GM18858 (cell line): ENCODE measurements around the gene RTN4RL1.
"Not testable (repeated sequence)": the region's sequence is repeated elsewhere in the genome, so short reads cannot be mapped to it uniquely, and the experiment has no call there.

Source experiments
- ATAC-seq: cut with Tn5 transposase; IDR thresholded peaks from one replicate; pipeline ENCODE4 v1.9.1; 2021; ENCODE audit not compliant: unreplicated experiment

Gene RTN4RL1

DNA sequence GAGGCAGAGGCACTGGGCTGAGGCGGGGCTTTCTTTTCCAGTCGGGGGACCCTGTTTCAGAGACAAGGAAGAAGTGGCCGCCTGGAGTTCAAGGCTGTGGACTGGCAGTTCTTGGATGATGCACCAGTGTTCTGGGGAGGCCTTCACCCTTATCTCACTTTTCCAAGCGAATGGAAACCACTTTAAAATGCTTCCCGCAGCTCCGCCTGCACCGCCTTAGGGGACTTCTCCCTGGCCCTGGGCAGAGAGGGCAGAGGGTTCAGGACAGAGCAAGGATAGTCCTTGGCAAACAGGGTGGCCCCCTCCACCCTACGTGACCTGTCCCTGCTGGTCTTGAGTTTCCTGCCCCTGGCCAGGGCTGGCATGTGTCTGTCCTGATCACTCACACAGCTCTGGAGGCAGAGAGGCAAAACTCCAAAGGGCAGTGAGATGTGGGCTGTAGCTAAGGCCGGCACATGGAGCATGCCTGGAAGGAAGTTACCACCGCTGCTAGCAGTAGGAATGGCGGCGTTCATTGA, 20.6 kb downstream of the RTN4RL1 start:
- no peak for ATAC-seq

DNA sequence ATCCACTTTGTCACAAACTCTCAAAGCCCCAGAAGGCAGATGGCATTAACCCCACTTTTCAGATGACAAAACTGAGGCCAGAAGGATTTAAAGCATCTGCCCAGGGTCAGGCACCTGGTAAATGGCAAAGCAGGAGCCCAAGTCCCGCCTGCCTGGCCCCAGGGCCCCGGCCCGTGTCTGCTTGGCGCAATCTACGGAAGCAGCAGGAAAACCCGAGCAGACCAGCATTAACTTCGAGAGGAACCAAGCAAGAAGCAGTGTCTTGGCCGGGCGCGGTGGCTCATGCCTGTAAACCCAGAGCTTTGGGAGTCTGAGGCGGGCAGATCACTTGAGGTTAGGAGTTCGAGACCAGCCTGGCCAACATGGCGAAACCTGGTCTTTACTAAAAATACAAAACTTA, 21.6 kb downstream of the RTN4RL1 start:
- ATAC-seq, result no peak

DNA sequence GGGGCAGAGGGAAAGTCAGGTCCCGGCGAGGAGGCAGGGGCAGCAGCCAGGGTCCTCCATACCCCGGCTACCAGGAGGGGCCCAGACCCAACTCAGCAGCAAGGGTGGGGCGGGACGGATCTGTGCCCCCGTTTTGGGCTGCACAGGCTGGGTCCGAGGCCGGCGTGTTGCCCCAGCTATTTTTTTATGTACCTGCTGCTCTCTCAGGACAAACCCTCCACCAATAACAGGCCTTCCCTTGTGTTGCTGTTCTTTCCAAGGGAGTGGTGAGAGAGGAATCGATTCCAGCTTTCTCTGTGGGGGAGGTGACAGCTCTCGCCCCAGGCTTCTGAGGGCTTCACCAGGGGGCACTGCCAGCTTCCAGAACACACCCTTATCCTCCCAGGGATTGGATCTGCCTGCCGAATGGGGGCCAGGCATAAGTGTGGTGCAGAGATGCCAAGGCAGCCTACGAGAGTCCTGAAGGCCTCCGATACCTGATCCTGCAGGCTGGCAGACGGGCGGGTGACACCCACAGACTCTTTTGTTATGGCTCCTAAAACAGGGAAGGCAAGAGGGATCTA, 22.3 kb downstream of the RTN4RL1 start:
- no peak for ATAC-seq

DNA sequence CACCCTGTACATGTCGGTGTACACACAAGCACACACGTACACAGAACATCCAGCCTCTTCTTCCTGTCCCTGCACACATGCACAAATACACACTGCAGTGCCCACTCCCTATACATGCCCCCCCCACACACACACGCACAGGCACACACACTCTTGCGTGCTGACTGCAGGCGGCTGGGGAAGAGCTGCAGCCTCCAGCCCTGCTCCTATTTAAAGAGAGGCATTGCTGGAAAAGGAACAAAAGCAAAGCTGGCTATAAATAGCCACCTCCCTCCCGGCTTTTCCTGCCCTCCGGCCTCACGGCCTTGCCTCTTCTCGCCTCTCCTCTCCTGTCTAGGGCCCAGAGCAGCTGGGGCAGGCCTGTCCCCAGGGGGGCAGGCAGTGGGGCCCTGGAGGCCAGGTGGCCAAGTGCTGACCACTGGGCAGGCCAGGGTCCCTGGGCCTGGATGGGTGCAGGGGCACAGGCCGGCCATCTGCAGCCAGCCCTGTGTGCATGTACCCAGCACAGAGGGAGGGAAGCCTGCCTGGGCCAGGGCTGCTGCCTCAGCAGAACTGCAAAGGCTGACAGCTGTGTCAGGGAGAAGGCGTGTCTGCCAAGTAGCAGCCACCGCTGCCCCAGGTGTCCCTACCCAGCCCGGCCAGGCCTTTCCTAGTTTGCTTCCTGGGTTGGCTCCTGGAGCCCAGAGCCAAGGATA, 25.4 kb downstream of the RTN4RL1 start:
- ATAC-seq, result no peak

DNA sequence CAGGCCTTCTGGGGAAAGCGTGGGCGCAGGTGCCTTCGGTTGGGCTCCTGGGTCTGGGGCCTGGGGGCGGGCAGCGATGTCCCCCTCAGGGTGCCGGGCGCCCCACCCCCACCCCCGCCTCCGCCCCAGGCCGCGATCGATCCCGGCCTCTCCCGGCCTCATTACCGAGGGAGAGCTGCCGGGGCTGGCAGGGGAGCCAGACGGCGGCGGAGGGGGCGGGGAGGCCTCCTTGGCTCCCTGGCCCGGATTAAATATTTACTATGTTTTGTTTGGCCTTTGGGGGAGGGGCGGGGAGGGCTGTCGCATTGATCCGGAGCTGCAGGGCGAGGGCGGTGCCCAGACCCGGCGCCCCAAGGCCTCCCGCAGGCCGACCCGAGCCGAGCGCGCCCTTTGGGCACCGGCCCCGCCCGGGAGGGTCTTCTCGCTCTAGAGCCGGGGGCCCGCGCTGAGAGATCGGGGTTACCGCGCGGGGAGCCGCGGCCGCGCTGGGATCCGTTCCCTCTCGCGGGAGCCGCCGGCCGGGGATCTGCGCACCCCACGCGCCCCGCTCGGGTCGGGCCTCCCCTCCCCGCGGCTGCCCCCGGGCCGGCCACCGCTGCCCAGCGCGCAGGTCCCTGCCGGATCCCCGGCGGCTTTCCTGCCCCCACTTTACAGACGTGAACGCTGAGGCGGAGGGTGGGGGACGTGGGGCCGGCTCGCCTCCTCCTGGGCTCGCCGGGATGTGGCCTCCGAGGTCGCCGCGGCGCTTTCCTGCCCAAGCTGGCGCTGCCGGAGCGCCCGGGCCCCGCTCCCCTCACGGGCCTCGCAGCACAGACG, 27.0 kb downstream of the RTN4RL1 start:
- no peak for ATAC-seq

DNA sequence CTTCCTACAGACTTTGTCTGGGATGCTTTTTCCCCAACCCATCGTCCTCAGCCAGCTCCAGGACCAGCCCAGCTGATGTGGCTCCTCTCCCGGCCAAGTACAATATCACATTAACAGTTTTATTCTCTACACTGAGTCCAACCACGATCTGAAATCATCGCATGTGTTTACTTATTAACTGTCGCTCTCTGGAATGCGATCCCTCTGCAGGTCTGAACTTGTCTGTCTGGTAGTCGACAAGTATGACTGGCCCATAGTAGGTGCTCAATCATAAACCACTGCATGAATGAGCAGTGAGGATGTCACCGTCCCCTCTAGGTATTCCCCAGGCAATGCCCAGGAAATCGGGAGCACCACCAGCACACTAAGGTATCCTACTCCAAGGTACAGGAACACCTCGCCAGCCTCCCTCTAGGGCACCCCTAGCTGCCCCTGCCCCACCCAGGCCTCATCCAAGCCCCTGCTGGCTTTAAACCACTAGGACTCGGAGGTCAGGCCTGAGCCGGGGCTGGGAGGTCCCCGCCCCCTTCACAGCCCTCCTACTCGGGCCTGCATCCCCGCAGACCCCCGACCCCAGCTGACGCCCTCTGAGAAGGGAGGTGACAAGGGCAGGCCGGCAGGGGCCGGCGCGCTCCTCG, 27.7 kb downstream of the RTN4RL1 start:
- no peak for ATAC-seq

DNA sequence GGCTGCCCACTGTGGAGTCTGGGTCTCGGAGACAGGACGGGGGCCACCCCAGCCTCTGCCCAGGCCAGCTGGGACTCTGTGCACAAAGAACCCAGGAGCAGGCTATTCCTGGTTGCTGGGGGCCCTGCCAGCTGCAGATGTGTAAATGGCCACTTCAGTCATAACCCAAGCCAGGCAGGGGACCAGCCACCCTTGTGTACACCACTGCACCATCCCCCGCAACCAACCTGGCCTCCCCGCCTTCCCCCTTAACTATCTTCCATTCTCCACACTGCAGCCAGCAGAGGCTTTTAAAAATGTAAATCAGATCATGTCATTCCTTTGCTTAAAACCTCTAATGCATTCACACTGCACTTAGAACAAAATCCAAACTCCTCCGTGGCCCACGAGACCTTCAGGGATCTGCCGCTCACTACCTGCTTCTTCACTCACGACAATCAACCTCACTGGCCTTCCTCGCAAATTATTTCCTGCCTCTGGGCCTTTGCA, 28.3 kb downstream of the RTN4RL1 start:
- no peak for ATAC-seq

DNA sequence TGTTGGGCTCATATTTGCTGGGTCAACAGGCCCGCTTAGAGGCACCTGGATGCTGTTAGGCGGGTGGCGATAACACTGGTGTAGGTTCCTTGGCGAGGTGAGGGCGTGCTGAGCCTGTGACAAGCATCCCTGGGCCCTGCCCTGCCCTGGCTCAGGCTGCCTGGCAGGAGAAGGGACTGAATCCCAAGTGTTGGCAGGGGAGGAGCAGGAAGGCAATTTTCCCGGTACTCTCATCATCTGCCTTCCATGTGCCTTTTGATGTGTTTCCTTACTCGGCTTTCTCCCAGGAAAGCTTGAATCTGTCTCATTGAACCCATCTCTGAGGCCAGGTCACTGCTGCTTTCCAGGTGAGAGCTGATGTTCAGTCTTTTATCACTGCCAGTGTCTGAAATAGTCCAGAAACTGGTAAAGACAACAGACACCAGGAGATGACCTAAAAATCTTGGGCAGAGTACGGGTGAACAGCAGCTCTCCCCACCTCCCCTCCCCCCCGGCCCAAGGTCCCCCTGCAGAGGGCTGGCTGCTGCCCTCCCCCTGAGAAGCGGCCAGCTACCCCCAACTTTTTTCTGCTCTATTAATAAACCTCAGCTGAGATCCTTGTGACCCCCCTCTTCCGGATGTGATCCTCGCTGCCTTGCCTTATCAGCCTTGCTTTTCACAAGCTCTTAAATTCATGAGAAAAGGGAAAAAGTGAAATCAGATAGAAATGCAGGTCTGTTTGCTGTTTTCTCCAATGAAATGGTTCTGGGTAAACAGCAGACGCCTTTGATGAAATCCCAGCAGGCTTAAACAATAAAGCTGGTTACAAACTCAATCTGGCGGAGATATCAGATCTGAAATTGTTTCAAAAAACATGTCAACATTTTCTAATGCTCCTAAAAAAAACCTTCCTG, 29.0 kb downstream of the RTN4RL1 start:
- no peak for ATAC-seq

DNA sequence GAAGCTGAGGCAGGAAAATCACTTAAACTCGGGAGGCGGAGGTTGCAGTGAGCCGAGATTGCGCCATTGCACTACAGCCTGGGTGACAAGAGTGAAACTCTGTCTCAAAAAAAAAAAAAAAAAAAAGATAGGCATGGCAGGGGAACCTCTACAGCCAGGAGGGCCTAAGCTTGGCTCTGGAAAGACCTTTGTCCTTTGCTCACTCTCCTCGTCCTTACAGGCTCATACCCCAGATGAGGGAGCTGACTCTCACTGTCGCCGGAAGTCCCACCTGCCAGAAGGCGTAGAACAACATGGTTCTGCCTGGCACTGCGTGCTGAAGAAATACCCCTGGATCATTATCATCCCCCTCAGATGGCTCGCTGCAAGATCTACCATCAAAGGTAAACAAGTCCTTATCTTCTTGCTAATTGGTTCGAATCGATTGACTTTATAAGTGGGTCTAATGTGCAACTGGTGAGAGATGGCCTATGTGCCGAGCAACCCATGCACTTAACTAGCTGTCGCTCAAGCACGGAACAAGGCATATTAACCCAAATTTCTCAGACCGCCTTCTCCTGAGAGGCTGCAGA, 29.7 kb downstream of the RTN4RL1 start:
- no peak for ATAC-seq

DNA sequence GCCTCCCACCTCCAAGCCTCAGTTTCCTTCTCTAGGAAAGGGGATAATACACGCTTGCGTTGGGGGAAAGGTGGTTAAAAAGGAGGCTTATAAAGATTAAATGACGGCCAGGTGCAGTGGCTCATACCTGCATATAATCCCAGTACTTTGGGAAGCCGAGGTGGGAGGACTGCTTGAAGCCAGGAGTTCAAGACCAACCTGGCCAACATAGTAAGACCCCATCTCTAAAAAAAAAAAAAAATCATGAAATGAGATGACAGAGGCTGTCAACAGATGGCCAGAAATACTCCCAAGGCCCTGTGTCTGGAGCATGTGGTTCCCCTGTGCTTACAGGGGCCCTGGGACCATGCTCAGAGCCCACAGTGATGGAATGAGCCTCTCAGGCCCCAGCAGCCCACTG, 30.4 kb downstream of the RTN4RL1 start:
- ATAC-seq, result no peak

DNA sequence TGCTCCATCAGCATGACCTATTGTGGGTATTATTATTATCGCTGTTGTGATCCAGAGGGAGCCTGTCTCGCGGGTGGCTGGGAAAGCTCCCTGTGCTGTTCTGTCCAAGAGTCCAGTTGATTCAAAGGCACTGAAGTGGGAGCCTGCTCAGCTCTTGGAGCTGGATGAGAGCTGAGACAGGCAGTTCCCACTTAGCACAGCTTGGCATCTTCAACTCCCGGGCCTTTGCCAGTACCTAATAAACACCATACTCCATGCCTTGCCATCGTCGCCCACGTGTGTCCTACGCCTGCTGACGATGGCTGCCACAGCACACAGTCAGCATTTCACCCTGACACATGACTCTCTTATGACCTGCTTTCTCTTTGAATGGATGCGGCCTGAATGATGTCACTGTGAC, 32.6 kb downstream of the RTN4RL1 start:
- no peak for ATAC-seq

DNA sequence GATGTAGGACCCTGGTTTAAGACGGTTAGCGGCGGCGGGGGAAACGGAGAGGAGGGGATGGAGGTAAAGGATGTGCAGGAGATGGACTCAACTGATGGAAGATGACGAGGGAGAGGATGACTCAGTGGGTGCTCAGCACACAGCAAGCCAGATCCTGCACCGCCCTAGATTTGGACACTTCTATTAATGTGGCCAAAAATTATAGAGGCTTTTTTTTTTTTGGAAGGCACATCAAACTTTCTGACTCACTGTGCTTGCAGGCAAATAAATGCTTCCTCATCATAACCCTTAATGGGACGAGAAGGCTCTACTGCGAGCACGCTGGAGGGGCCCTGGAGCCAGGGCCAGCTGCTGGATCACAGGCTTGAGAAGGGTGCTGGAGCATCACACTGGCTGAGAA, 36.0 kb downstream of the RTN4RL1 start:
- ATAC-seq, result no peak

DNA sequence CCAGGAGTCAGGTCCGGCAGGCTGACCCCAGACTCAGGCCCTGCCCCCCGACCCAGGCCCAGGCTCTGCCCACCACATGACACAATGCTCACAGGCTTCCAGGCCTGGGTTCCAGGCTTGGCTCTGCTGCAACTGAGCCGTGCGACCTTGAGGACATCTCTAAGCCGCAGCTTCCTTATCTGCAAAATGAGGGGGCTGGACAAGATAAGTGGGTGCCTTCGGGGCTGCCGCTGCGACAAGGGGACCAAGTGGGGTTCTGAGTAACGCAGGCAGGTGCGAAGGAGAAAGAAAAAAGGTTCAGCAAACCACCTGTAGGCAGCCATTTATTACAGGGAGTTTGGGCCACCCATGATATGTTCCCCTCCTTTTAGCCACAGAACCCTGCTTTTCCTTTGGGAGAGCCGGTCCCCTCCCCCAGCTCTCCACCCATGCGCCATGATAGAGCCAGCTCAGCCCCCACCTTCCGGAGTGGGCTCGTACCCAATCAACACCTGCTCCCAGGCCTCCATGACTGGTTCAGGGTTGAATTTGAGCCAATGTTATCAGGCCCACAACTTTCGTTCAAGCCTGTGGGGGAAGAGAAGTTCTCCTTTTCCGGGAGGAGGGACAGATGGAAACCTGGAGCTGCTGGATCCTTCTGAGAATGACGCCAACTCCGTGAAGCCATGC, 38.2 kb downstream of the RTN4RL1 start:
- no peak for ATAC-seq

DNA sequence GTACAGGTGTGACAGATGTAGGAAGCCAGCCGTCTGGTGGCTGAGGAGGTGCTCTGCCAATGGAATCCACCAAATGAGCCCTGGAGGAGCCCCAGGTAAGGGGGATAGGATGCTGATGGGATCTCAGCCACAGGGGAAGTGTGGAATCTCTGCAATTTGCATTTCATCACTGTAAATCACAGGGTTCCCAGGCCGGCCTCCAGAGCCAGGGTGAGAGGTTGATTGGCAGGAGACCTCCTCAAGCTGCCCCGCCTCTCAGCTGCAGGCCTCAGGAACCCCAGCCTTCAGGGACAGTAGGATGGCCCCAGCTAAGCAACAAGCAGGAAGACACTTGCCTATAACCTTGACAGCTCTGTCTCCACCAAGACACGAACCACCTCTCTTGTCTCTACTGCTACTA, 39.4 kb downstream of the RTN4RL1 start:
- no peak for ATAC-seq

DNA sequence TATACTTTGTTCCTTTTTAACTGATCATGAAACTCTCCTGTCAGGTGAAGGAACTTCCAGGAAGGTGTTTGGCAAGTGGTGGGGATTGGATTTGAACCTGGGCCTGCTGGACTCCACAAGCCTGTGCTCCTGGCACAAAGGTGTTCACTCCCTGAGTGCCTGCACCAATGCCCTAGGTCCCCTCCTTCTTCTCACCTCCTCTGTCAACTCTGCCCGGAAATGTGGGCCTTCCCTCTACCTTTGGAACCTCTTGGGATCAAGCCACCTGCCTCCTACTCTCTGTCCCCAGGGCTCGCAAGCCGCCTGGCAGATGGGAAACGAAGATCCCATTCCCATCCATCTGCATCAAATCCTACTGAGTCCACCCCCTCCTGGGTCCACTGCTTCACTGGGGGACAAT, 40.0 kb downstream of the RTN4RL1 start:
- ATAC-seq, result no peak

DNA sequence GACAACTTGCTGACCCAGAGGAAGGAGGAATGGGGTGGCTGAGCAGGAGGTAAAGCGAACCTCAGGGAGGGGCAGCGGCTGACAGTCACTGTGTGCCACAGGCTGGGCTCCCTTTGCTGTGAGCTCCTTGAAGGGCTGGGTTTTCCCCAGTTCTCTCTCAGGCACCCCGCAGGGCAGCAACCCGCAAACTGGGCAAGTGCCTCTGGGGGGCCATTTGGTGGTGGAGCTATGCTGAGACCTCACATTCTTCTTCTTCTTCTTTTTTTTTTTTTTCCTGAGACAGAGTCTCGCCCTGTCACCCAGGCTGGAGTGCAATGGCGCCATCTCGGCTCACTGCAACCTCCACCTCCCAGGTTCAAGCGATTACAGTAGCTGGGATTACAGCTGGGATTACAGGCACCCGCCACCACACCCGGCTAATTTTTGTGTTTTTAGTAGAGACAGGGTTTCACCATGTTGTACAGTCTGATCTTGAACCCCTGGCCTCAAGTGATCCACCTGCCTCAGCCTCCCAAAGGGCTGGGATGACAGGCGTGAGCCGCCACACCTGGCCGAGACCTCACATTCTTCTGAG, 42.3 kb downstream of the RTN4RL1 start:
- not testable (repeated sequence) for ATAC-seq

DNA sequence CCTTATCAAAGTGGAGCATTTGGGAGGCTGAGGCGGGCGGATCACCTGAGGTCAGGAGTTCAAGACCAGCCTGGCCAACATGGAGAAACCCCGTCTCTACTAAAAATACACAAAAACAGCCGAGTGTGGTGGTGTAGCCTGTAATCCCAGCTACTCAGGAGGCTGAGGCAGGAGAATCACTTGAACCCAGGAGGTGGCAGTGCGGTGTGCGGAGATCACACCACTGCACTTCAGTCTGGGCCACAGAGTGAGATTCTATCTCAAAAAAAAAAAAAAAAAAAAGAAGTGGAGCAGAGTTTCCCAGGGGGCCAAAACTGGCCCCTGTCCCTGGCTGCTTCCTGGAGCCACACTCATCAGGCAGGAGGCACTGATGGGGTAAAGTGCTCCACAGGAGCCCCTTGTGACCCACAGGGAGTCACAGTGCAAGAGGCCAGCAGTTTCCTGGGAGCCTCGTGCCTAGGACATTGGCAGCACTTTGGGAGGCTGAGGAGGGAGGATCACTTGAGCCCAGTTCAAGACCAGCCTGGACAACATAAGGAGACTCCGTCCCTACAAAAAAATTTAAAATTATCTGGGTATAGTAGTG, 44.4 kb downstream of the RTN4RL1 start:
- ATAC-seq, result no peak

DNA sequence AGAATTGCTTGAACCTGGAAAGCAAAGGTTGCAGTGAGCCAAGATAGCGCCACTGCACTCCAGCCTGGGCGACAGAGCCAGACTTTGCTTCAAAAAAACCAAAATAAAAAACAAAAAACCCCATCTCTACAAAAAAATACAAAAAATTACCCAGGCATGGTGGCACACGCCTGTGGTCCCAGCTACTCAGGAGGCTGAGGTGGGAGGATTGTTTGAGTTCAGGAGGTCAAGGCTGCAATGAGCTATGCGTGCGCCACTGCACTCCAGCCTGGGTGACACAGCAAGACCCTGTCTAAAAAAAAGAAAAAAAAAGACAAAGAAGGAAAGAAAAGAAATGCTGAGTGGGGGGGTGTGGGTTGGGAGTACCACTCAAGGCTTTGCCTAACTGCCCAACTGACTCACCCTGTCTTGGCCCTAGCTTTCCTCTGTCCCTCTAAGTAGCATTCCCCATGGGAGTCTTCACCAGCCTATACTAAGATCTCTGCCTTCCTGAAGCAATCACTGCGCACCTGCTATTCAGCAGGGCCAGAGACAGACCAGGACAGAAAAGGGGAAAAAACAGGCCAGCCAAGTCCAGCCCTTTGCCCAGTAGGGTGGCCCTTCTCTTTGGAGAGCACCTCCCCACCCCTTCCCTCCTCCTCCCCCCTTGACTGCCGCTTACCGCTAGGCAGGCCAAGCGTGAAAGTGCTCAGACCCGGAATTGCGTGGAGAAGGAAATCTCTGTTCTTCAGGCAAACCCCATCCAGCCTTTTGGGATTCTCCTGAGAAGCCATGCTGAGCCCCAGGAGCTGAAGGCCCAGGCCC, 45.8 kb downstream of the RTN4RL1 start:
- ATAC-seq, result no peak
